HEK293 (cell line): ENCODE results near the gene ACSBG1.
A peak's percentile ranks its signal among the peaks of the same experiment; 100 is the strongest.

ENCODE experiments used
- CTCF ChIA-PET: fragments of 350-600 bp; formaldehyde crosslinking; extraction: SDS; loops from one replicate; lab custom pipeline; 2021; ENCODE audit warnings: antibody characterized with exemption; lab: Yijun Ruan, JAX
- POLR2A ChIA-PET: fragments of 300-600 bp; formaldehyde crosslinking; extraction: SDS; loops from one replicate; lab custom pipeline; 2020; ENCODE audit warnings: antibody characterized with exemption, inconsistent platforms; lab: Yijun Ruan, JAX
- H3K27ac ChIP-seq: fragments of 200-500 bp; sonication (Bioruptor generic); 2 replicates; pipeline ENCODE4 v1.5.1; 2014; ENCODE audit warnings: low read depth, low read length, control low read depth, inconsistent platforms; ENCODE audit errors: extremely low read depth
- H3K36me3 ChIP-seq, 2 experiments: fragments of 200-500 bp in 1 of 2; sonication (Bioruptor generic) in 1 of 2; 1 replicate in 1 of 2; 2 replicates in 1 of 2; pipeline ENCODE4 v1.5.1; 2014 to 2017; ENCODE audit warnings: inconsistent platforms in 2 of 2, low read length in 2 of 2; ENCODE audit not compliant: control insufficient read depth in 2 of 2, insufficient read depth in 1 of 2
- H3K4me1 ChIP-seq: fragments of 200-500 bp; sonication (Bioruptor generic); 2 replicates; pipeline ENCODE4 v1.5.1; 2014; ENCODE audit warnings: mild to moderate bottlenecking, low read length, inconsistent platforms; ENCODE audit not compliant: control insufficient read depth, insufficient read depth
- H3K4me3 ChIP-seq: 2 replicates; pipeline ENCODE4 v1.5.1; 2011; ENCODE audit warnings: low read depth, mild to moderate bottlenecking, control low read depth, low read length, moderate library complexity
- H3K9me3 ChIP-seq: fragments of 200-500 bp; sonication (Bioruptor generic); 2 replicates; pipeline ENCODE4 v1.5.1; 2014; ENCODE audit warnings: low read depth, low read length, inconsistent platforms; ENCODE audit not compliant: control insufficient read depth, insufficient read depth
- KLF1 ChIP-seq: fragments of 450-650 bp; formaldehyde crosslinking; IDR thresholded peaks from 2 replicates; pipeline ENCODE4 v1.5.1; 2016; ENCODE audit warnings: missing biosample characterization, missing genetic modification characterization
- KLF7 ChIP-seq: fragments of 450-650 bp; formaldehyde crosslinking; IDR thresholded peaks from 2 replicates; pipeline ENCODE4 v1.5.1; 2016; ENCODE audit warnings: missing biosample characterization, missing genetic modification characterization, borderline replicate concordance
- MYNN ChIP-seq: fragments of 450-650 bp; formaldehyde crosslinking; IDR thresholded peaks from 2 replicates; pipeline ENCODE4 v1.5.1; 2016; ENCODE audit warnings: missing biosample characterization, missing genetic modification characterization, borderline replicate concordance
- SALL2 ChIP-seq: fragments of 450-650 bp; formaldehyde crosslinking; IDR thresholded peaks from 2 replicates; pipeline ENCODE4 v1.5.0; 2017; ENCODE audit warnings: missing biosample characterization, mild to moderate bottlenecking, missing genetic modification characterization, borderline replicate concordance
- ZBTB48 ChIP-seq: fragments of 450-650 bp; formaldehyde crosslinking; IDR thresholded peaks from 2 replicates; pipeline ENCODE4 v1.5.1; 2016; ENCODE audit warnings: missing biosample characterization, missing genetic modification characterization
- ZBTB7A ChIP-seq: fragments of 450-650 bp; formaldehyde crosslinking; IDR thresholded peaks from 2 replicates; pipeline ENCODE4 v1.5.1; 2016; ENCODE audit warnings: low read depth, missing biosample characterization, missing genetic modification characterization
- ZFP37 ChIP-seq: fragments of 450-650 bp; formaldehyde crosslinking; IDR thresholded peaks from 2 replicates; pipeline ENCODE4 v1.5.1; 2016; ENCODE audit warnings: missing biosample characterization, missing genetic modification characterization
- ZNF121 ChIP-seq: fragments of 450-650 bp; formaldehyde crosslinking; IDR thresholded peaks from 2 replicates; pipeline ENCODE4 v1.5.1; 2016; ENCODE audit warnings: missing biosample characterization, missing genetic modification characterization
- ZNF133 ChIP-seq: fragments of 450-650 bp; formaldehyde crosslinking; IDR thresholded peaks from 2 replicates; pipeline ENCODE4 v1.5.1; 2016; ENCODE audit warnings: missing biosample characterization, missing genetic modification characterization
- ZNF16 ChIP-seq: fragments of 450-650 bp; formaldehyde crosslinking; IDR thresholded peaks from 2 replicates; pipeline ENCODE4 v1.5.1; 2016; ENCODE audit warnings: low read depth, missing biosample characterization, missing genetic modification characterization
- ZNF24 ChIP-seq: fragments of 450-650 bp; formaldehyde crosslinking; IDR thresholded peaks from 2 replicates; pipeline ENCODE4 v1.5.1; 2016; ENCODE audit warnings: missing biosample characterization, missing genetic modification characterization
- ZNF266 ChIP-seq: fragments of 450-650 bp; formaldehyde crosslinking; IDR thresholded peaks from 2 replicates; pipeline ENCODE4 v1.5.1; 2016; ENCODE audit warnings: missing biosample characterization, missing genetic modification characterization, low read depth
- ZNF335 ChIP-seq: fragments of 450-650 bp; formaldehyde crosslinking; conservative IDR thresholded peaks from 2 replicates; pipeline ENCODE4 v1.5.1; 2016; ENCODE audit warnings: missing biosample characterization, missing genetic modification characterization
- ZNF560 ChIP-seq: fragments of 450-650 bp; formaldehyde crosslinking; IDR thresholded peaks from 2 replicates; pipeline ENCODE4 v1.5.1; 2017; ENCODE audit warnings: missing biosample characterization, missing genetic modification characterization, borderline replicate concordance
- ZNF561 ChIP-seq: fragments of 450-650 bp; IDR thresholded peaks from 2 replicates; pipeline ENCODE4 v1.5.1; 2018; ENCODE audit warnings: missing biosample characterization, missing genetic modification characterization, borderline replicate concordance
- ZNF580 ChIP-seq: fragments of 450-650 bp; formaldehyde crosslinking; IDR thresholded peaks from 2 replicates; pipeline ENCODE4 v1.5.1; 2016; ENCODE audit warnings: missing biosample characterization, missing genetic modification characterization
- TF ChIP-seq, protein P1 (sequence below): fragments of 450-650 bp; formaldehyde crosslinking; IDR thresholded peaks from 2 replicates; pipeline ENCODE4 v1.5.1; 2017; ENCODE audit warnings: missing biosample characterization, missing genetic modification characterization

The ACSBG1 gene

GRCh38 chr15:78266229-78266628 lies 31.9 kb upstream of the ACSBG1 start:
- H3K4me1 ChIP-seq, result no peaks in the 10 kb centered on the region
- ChIA-PET POLR2A (interaction anchor here (0.6 to 1.6 kb wide), 3 partner anchors 16 to 1259 kb away, joined by 3 to 5 read pairs (median 4); partner anchors contain the start of gene SKIC8), CTCF (interaction anchor here (0.6 to 1.8 kb wide), 7 partner anchors 16 to 162 kb away, joined by 3 to 9 read pairs (median 5); no protein-coding TSS in a partner anchor)
- peak; percentile 41 for TF ChIP-seq ZNF335 (tag by site-specific recombination)
- TF ChIP-seq ZNF560 (tag by site-specific recombination), result no peak
- H3K27ac ChIP-seq, result no peak overlapping the region
- H3K36me3 ChIP-seq, result no peaks in the 10 kb centered on the region
- H3K4me3 ChIP-seq, result no peak overlapping the region
- H3K9me3 ChIP-seq, result no peaks in the 10 kb centered on the region

DNA sequence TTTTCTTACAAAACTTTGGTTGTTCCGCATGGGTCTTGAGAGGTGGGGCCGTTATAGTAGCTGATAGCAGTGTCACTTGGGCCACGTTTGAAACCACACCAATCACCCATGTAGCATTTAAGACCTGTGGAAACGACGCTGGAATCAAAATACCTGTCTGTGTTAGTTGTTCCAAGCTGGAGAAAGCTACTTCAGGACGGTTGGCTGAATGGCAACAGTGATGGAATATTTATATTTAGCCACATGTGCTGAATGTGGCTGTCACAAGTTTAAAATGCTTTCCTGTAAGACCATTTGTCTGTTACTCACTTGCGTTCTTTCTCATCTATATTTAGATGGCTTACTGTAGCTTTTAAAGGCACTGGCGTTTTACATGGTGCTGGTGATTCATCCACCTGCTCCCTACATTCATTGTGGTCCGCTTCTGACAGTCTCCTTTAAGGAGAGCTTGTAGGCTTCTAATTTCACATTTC lies 31.4 kb upstream of the ACSBG1 start:
- Histone ChIP-seq H3K9me3 (no peaks in the 10 kb centered on the region), H3K36me3 (no peaks in the 10 kb centered on the region), H3K4me1 (no peaks in the 10 kb centered on the region), H3K4me3 (no peak overlapping the region), H3K27ac (no peak overlapping the region)
- TF ChIP-seq ZNF121 (tag by site-specific recombination) (peak; percentile 33; the same call in 1 of the 2 replicates), ZNF24 (no peak), ZNF266 (tag by site-specific recombination) (no peak), SALL2 (tag by site-specific recombination) (no peak)
- ChIA-PET CTCF (interaction anchor here (0.6 to 1.8 kb wide), 7 partner anchors 17 to 163 kb away, joined by 3 to 9 read pairs (median 5); no protein-coding TSS in a partner anchor), POLR2A (interaction anchor here (0.6 to 1.6 kb wide), 4 partner anchors 16 to 1258 kb away, joined by 3 to 5 read pairs (median 4); partner anchors contain the start of gene SKIC8)

DNA sequence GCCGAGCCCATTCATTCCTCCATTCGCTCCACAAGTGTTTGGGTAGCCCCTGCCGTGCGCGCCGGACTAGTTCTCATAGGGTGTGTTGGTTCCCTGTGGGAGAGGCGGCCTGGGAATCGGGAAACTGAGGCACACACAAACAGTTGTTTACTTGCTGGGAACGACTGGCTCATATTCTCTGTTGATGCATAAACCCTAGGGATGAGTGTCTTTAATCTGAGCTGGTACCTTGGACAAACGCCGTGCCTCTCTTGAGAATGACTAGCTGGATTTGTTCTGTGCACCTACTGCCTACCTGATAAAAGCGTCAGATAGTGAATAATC lies 30.7 kb upstream of the ACSBG1 start:
- TF ChIP-seq ZNF561 (tag by site-specific recombination), result no peak
- TF ChIP-seq ZNF580 (tag by site-specific recombination), result no peak
- TF ChIP-seq ZFP37 (tag by site-specific recombination), result no peak
- no peak for TF ChIP-seq KLF7
- TF ChIP-seq ZNF560 (tag by site-specific recombination), result no peak
- TF ChIP-seq, protein P1, sequence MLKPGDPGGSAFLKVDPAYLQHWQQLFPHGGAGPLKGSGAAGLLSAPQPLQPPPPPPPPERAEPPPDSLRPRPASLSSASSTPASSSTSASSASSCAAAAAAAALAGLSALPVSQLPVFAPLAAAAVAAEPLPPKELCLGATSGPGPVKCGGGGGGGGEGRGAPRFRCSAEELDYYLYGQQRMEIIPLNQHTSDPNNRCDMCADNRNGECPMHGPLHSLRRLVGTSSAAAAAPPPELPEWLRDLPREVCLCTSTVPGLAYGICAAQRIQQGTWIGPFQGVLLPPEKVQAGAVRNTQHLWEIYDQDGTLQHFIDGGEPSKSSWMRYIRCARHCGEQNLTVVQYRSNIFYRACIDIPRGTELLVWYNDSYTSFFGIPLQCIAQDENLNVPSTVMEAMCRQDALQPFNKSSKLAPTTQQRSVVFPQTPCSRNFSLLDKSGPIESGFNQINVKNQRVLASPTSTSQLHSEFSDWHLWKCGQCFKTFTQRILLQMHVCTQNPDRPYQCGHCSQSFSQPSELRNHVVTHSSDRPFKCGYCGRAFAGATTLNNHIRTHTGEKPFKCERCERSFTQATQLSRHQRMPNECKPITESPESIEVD (tag by site-specific recombination), result no peak
- no peak for TF ChIP-seq KLF1
- no peak for TF ChIP-seq ZBTB7A (tag by site-specific recombination)
- no peak for TF ChIP-seq ZNF16
- TF ChIP-seq ZBTB48, result no peak
- no peak for TF ChIP-seq ZNF133 (tag by site-specific recombination)
- no peak for TF ChIP-seq MYNN (tag by site-specific recombination)
- TF ChIP-seq, all 188 proteins: peak for 0
- H3K4me3 ChIP-seq, result no peak overlapping the region
- no peaks in the 10 kb centered on the region for H3K9me3 ChIP-seq
- no peak overlapping the region for H3K27ac ChIP-seq
- ChIA-PET POLR2A (interaction anchor here (0.6 to 1.6 kb wide), 2 partner anchors 17 to 298 kb away, joined by 3 read pairs; no protein-coding TSS in a partner anchor), CTCF (interaction anchor here (1.0 to 1.8 kb wide), 4 partner anchors 25 to 150 kb away, joined by 3 to 9 read pairs (median 6); no protein-coding TSS in a partner anchor)
- H3K4me1 ChIP-seq, result no peaks in the 10 kb centered on the region
- H3K36me3 ChIP-seq, result no peaks in the 10 kb centered on the region
